Gastroesophageal sphincter (tissue), 3 donors: ENCODE results near the gene NAV2.

Experiments
- CTCF ChIP-seq, 4 experiments: fragments of 200-600 bp in 2 of 4; fragments of 450-650 bp in 2 of 4; sonication (generic) in 1 of 4; IDR thresholded peaks; one replicate each; pipeline ENCODE4 v1.5.1; 2017 to 2019; ENCODE audit warnings: antibody characterized with exemption in 4 of 4, mild to moderate bottlenecking in 2 of 4, moderate library complexity in 2 of 4
- EP300 ChIP-seq: sonication (generic); formaldehyde crosslinking; IDR thresholded peaks from one replicate; pipeline ENCODE4 v1.6.1; 2017; ENCODE audit warnings: antibody characterized with exemption, mild to moderate bottlenecking
- POLR2A ChIP-seq, 2 donors: fragments of 450-650 bp; IDR thresholded peaks; one replicate each; pipeline ENCODE4 v1.6.1; 2017; ENCODE audit warnings: antibody characterized with exemption in 2 of 2, mild to moderate bottlenecking in 2 of 2, moderate library complexity in 1 of 2
- POLR2AphosphoS5 ChIP-seq: sonication (generic); formaldehyde crosslinking; IDR thresholded peaks from one replicate; pipeline ENCODE4 v1.6.1; 2017; ENCODE audit warnings: antibody characterized with exemption

GRCh38 chr11:19844012-19844411 is 131.4 kb downstream of the NAV2 start:
- TF ChIP-seq EP300 (no peak), CTCF (IDR thresholded peaks at IDR 0.05) (no peak), POLR2A (IDR thresholded peaks at IDR 0.05) (no peak), POLR2AphosphoS5 (no peak)
